GM23338 (cell line): ENCODE measurements around the gene HTR1D. TPM values are rescaled to one million over a fixed set of nuclear protein-coding genes. Genes with fewer than 3 reads are reported as not detected.

Experiments
- ATAC-seq: fragments of 200-7000 bp; cut with Tn5 transposase; 3 replicates; pipeline ENCODE4 v1.9.1; 2020
- DNase-seq: peaks from one replicate; pipeline ENCODE4 v3.0.0-alpha.2; 2015; ENCODE audit warnings: low spot score
- H2AFZ ChIP-seq: fragments of 200-600 bp; sonication (generic); 2 replicates; pipeline ENCODE4 v1.8.0; 2016; ENCODE audit warnings: antibody characterized with exemption, mild to moderate bottlenecking, moderate library complexity
- H3F3A ChIP-seq: fragments of 200-600 bp; sonication (generic); replicated peaks from 2 replicates; pipeline ENCODE4 v1.8.0; 2017; ENCODE audit warnings: antibody characterized with exemption, mixed run types, low read depth
- H3K27ac ChIP-seq: fragments of 200-600 bp; sonication (generic); 2 replicates; pipeline ENCODE4 v1.6.1; 2016; ENCODE audit warnings: low read depth
- H3K27me3 ChIP-seq: fragments of 200-600 bp; sonication (generic); 2 replicates; pipeline ENCODE4 v1.8.0; 2016; ENCODE audit warnings: mild to moderate bottlenecking, mixed run types, moderate library complexity; ENCODE audit not compliant: insufficient read depth
- H3K36me3 ChIP-seq: fragments of 200-600 bp; sonication (generic); 2 replicates; pipeline ENCODE4 v1.8.0; 2016; ENCODE audit warnings: mild to moderate bottlenecking; ENCODE audit not compliant: insufficient read depth
- H3K4me1 ChIP-seq: fragments of 200-600 bp; sonication (generic); 2 replicates; pipeline ENCODE4 v1.8.0; 2016; ENCODE audit warnings: mild to moderate bottlenecking, moderate library complexity; ENCODE audit not compliant: insufficient read depth
- H3K4me2 ChIP-seq: fragments of 200-600 bp; sonication (generic); 2 replicates; pipeline ENCODE4 v1.7.1; 2017; ENCODE audit warnings: mixed run types
- H3K4me3 ChIP-seq: fragments of 200-600 bp; sonication (generic); 2 replicates; pipeline ENCODE4 v1.6.1; 2016; ENCODE audit warnings: mixed run types
- H3K79me2 ChIP-seq: fragments of 200-600 bp; sonication (generic); replicated peaks from 2 replicates; pipeline ENCODE4 v1.8.0; 2017; ENCODE audit warnings: mild to moderate bottlenecking; ENCODE audit not compliant: insufficient read depth
- H3K9me2 ChIP-seq: fragments of 200-600 bp; sonication (generic); 2 replicates; pipeline ENCODE4 v1.8.0; 2017; ENCODE audit not compliant: insufficient read depth
- H4K20me1 ChIP-seq: fragments of 200-600 bp; sonication (generic); replicated peaks from 2 replicates; pipeline ENCODE4 v1.8.0; 2017; ENCODE audit warnings: mild to moderate bottlenecking; ENCODE audit not compliant: insufficient read depth
- H3K27ac Mint-ChIP-seq: 2 replicates; pipeline ENCODE4 v1.8.0; 2020; ENCODE audit warnings: inconsistent platforms, mild to moderate bottlenecking, moderate library complexity, mixed read lengths
- H3K27me3 Mint-ChIP-seq: 3 replicates; pipeline ENCODE4 v1.8.0; 2022; ENCODE audit warnings: low read depth, mild to moderate bottlenecking, moderate library complexity, mixed read lengths, inconsistent platforms; ENCODE audit not compliant: insufficient read depth, poor library complexity
- H3K36me3 Mint-ChIP-seq: 3 replicates; pipeline ENCODE4 v1.8.0; 2021; ENCODE audit warnings: low read depth, mild to moderate bottlenecking, inconsistent platforms, moderate library complexity, mixed read lengths
- H3K4me1 Mint-ChIP-seq: 3 replicates; pipeline ENCODE4 v1.8.0; 2020; ENCODE audit warnings: mild to moderate bottlenecking, inconsistent platforms, mixed read lengths
- H3K4me3 Mint-ChIP-seq: 3 replicates; pipeline ENCODE4 v1.8.0; 2021; ENCODE audit warnings: moderate library complexity, mild to moderate bottlenecking, inconsistent platforms, mixed read lengths
- H3K9me3 Mint-ChIP-seq: 3 replicates; pipeline ENCODE4 v1.8.0; 2020; ENCODE audit warnings: moderate library complexity, mild to moderate bottlenecking, inconsistent platforms, mixed read lengths
- JUNB ChIP-seq: IDR thresholded peaks from one replicate; pipeline ENCODE4 v1.6.1; 2016; ENCODE audit warnings: antibody characterized with exemption; ENCODE audit not compliant: unreplicated experiment
- NANOG ChIP-seq: IDR thresholded peaks from 2 replicates; pipeline ENCODE4 v1.6.1; 2016; ENCODE audit warnings: antibody characterized with exemption, borderline replicate concordance
- REST ChIP-seq: IDR thresholded peaks from one replicate; pipeline ENCODE4 v1.6.1; 2018; ENCODE audit warnings: antibody characterized with exemption; ENCODE audit not compliant: unreplicated experiment
- polyA plus RNA-seq: library from polyadenylated mRNA; unstranded; fragments of >200 nt; fragmentation: Nextera tagmentation; extraction: Ambion mirVana; gene quantifications from 2 replicates; pipeline ENCODE4 v1.2.1, GENCODE V29; 2016
- total RNA-seq: library from RNA; depleted of rRNA; stranded (reverse); fragments of >200 nt; shearing (Covaris generic); gene quantifications from 2 replicates; pipeline ENCODE4 v1.2.3, GENCODE V29; 2014
- TF ChIP-seq, protein P1 (sequence below): fragments of 250-450 bp; sonication (Bioruptor Pico); IDR thresholded peaks from 2 replicates; pipeline ENCODE4 v1.5.0; 2020; ENCODE audit warnings: mild to moderate bottlenecking, moderate library complexity

Gene HTR1D
- total and polyA plus RNA-seq, 2 experiments from 2014 or later: 2.4 to 4.1 TPM

DNA sequence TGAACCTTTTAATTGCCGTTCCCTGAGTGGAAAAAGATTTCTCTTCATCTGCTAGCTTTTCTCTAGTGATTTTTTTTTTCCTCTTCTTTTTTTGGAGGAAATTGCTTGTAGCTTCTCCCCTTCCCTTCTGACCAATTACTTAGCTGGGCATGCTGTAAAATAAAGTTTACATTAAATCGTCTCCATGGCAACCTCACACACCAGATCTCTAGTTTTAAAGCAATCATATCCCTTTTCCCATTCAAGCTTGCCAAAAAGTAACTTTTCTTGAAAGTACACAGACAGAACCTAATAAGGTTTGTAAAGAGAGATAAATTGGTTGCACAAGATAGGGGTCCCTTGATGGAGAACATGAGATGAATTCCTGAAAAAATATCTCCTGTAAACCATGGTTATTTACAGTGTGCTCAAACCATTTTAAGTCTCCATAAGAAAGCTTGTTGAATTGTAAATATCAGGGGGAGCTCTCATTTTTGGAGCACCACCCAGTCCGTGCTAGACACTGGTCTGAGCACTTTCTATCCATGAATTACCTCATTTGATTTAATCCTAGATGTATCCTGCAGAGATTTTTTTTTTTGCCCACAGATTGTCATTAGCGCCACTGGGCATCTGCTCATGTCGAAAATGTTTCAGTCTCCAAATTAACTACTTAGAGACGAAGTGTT lies 32.6 kb upstream of the HTR1D start (continued):
- TF ChIP-seq, protein P1, sequence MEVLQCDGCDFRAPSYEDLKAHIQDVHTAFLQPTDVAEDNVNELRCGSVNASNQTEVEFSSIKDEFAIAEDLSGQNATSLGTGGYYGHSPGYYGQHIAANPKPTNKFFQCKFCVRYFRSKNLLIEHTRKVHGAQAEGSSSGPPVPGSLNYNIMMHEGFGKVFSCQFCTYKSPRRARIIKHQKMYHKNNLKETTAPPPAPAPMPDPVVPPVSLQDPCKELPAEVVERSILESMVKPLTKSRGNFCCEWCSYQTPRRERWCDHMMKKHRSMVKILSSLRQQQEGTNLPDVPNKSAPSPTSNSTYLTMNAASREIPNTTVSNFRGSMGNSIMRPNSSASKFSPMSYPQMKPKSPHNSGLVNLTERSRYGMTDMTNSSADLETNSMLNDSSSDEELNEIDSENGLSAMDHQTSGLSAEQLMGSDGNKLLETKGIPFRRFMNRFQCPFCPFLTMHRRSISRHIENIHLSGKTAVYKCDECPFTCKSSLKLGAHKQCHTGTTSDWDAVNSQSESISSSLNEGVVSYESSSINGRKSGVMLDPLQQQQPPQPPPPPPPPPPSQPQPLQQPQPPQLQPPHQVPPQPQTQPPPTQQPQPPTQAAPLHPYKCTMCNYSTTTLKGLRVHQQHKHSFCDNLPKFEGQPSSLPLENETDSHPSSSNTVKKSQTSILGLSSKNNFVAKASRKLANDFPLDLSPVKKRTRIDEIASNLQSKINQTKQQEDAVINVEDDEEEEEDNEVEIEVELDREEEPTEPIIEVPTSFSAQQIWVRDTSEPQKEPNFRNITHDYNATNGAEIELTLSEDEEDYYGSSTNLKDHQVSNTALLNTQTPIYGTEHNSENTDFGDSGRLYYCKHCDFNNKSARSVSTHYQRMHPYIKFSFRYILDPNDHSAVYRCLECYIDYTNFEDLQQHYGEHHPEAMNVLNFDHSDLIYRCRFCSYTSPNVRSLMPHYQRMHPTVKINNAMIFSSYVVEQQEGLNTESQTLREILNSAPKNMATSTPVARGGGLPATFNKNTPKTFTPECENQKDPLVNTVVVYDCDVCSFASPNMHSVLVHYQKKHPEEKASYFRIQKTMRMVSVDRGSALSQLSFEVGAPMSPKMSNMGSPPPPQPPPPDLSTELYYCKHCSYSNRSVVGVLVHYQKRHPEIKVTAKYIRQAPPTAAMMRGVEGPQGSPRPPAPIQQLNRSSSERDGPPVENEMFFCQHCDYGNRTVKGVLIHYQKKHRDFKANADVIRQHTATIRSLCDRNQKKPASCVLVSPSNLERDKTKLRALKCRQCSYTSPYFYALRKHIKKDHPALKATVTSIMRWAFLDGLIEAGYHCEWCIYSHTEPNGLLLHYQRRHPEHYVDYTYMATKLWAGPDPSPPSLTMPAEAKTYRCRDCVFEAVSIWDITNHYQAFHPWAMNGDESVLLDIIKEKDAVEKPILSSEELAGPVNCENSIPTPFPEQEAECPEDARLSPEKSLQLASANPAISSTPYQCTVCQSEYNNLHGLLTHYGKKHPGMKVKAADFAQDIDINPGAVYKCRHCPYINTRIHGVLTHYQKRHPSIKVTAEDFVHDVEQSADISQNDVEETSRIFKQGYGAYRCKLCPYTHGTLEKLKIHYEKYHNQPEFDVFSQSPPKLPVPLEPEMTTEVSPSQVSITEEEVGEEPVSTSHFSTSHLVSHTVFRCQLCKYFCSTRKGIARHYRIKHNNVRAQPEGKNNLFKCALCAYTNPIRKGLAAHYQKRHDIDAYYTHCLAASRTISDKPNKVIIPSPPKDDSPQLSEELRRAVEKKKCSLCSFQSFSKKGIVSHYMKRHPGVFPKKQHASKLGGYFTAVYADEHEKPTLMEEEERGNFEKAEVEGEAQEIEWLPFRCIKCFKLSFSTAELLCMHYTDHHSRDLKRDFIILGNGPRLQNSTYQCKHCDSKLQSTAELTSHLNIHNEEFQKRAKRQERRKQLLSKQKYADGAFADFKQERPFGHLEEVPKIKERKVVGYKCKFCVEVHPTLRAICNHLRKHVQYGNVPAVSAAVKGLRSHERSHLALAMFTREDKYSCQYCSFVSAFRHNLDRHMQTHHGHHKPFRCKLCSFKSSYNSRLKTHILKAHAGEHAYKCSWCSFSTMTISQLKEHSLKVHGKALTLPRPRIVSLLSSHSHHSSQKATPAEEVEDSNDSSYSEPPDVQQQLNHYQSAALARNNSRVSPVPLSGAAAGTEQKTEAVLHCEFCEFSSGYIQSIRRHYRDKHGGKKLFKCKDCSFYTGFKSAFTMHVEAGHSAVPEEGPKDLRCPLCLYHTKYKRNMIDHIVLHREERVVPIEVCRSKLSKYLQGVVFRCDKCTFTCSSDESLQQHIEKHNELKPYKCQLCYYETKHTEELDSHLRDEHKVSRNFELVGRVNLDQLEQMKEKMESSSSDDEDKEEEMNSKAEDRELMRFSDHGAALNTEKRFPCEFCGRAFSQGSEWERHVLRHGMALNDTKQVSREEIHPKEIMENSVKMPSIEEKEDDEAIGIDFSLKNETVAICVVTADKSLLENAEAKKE: no peak
- no peak for TF ChIP-seq NANOG

DNA sequence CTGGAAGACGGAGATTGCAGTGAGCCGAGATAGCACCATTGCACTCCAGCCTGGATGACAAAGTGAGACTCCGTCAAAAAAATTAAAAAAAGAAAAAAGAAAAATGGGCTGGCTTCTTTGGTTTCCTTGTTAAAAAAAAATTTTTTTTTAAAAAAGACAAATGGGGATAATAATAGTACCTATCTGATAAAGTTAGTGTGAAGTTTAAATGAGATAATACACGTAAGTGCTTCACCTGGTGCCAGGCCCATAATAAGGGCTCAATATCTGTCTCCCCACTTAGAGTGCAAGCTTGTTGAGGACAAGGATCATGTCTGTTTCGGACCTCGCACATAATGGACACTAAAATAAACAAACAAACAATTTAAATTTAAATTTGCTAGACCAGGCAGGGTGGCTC lies 30.0 kb upstream of the HTR1D start:
- no peak overlapping the region for H3K27ac Mint-ChIP-seq
- ATAC-seq: no peak
- peaks cover 11% of the 10 kb centered on the region for H3K4me1 Mint-ChIP-seq
- no peaks in the 10 kb centered on the region for H3K36me3 Mint-ChIP-seq
- TF ChIP-seq, protein P1: no peak
- TF ChIP-seq NANOG (no peak), JUNB (no peak), REST (no peak)
- no peaks in the 10 kb centered on the region for H3K27me3 ChIP-seq
- H4K20me1 ChIP-seq: no peaks in the 10 kb centered on the region
- no peaks in the 10 kb centered on the region for H3K79me2 ChIP-seq
- H2AFZ ChIP-seq: no peak overlapping the region
- 0 out of 2 replicates have a peak, but pooled peaks cover 2% of the 10 kb centered on the region for H3F3A ChIP-seq
- no peak overlapping the region for H3K4me3 Mint-ChIP-seq
- DNase-seq: no peak
- no peaks in the 10 kb centered on the region for H3K36me3 ChIP-seq
- no peaks in the 10 kb centered on the region for H3K4me1 ChIP-seq
- H3K27ac ChIP-seq: no peak overlapping the region
- H3K27me3 Mint-ChIP-seq: peaks cover 2% of the 10 kb centered on the region
- H3K4me2 ChIP-seq: no peak overlapping the region
- no peaks in the 10 kb centered on the region for H3K9me2 ChIP-seq
- no peaks in the 10 kb centered on the region; the same call in 2 of the 3 replicates for H3K9me3 Mint-ChIP-seq
- H3K4me3 ChIP-seq: no peak overlapping the region
